Measurements from ENCODE around the gene KRTAP4-8. TPM values are rescaled to one million over a fixed set of nuclear protein-coding genes. Genes with fewer than 3 reads are reported as not detected.
"Not testable (repeated sequence)": the region's sequence is repeated elsewhere in the genome, so short reads cannot be mapped to it uniquely, and the experiment has no call there.

Gene KRTAP4-8
- total RNA-seq, 2 donors from 2014 or later: not detected

DNA sequence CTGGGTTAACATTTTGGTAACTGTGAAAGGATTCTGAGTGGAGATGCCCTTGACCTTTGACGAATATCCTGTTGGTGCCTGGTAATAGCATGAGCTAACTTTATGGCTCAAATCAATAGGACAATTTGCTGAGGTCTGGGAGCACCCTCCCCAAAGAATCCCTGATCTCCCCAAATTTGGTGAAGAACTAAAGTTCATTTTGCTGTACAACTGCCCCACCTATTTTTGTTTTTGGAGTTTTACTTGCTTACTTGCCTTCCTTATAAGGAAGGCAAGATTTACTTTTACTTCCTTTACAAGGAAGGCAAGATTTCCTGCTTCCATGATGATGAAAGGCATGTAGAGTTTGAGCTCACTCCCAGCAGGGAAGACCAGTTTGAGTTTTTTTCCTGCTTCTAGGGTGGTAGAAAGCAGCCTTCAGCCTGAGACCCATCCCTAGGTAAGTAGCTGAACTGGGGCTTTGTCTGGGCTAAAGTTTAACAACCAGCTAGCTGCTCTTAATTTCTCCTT, 10.1 kb upstream of the KRTAP4-8 start:
- Histone ChIP-seq H3K4me3 (no peak overlapping the region), H3K4me1 (no peaks in the 10 kb centered on the region), H3K27me3 (no peaks in the 10 kb centered on the region), H3K36me3 (no peaks in the 10 kb centered on the region), H3K27ac (no peak overlapping the region), H3K9me3 (no peaks in the 10 kb centered on the region)
- TF ChIP-seq, protein P1, sequence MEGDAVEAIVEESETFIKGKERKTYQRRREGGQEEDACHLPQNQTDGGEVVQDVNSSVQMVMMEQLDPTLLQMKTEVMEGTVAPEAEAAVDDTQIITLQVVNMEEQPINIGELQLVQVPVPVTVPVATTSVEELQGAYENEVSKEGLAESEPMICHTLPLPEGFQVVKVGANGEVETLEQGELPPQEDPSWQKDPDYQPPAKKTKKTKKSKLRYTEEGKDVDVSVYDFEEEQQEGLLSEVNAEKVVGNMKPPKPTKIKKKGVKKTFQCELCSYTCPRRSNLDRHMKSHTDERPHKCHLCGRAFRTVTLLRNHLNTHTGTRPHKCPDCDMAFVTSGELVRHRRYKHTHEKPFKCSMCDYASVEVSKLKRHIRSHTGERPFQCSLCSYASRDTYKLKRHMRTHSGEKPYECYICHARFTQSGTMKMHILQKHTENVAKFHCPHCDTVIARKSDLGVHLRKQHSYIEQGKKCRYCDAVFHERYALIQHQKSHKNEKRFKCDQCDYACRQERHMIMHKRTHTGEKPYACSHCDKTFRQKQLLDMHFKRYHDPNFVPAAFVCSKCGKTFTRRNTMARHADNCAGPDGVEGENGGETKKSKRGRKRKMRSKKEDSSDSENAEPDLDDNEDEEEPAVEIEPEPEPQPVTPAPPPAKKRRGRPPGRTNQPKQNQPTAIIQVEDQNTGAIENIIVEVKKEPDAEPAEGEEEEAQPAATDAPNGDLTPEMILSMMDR (IDR thresholded peaks at IDR 0.05): no peak
- DNase-seq (ENCODE audit: low spot score): no peak

DNA sequence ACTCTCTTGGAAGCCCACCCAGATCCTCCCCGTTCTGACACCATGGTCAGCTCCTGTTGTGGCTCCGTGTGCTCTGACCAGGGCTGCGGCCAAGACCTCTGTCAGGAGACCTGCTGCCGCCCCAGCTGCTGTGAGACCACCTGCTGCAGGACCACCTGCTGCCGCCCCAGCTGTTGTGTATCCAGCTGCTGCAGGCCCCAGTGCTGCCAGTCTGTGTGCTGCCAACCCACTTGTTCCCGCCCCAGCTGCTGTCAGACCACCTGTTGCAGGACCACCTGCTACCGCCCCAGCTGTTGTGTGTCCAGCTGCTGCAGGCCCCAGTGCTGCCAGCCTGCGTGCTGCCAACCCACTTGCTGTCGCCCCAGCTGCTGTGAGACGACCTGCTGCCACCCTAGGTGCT, 7.4 kb upstream of the KRTAP4-8 start, which contains the start of gene KRTAP4-9:
TSS of gene KRTAP4-9 (plus strand) at position 43 of the 400 bp plus-strand sequence. CDS start at position 43, 0 bp downstream.
- H3K27ac ChIP-seq; H3K9me3 ChIP-seq; H3K4me1 ChIP-seq; H3K36me3 ChIP-seq; H3K27me3 ChIP-seq; DNase-seq (ENCODE audit: low spot score); H3K4me3 ChIP-seq: not testable (repeated sequence)

DNA sequence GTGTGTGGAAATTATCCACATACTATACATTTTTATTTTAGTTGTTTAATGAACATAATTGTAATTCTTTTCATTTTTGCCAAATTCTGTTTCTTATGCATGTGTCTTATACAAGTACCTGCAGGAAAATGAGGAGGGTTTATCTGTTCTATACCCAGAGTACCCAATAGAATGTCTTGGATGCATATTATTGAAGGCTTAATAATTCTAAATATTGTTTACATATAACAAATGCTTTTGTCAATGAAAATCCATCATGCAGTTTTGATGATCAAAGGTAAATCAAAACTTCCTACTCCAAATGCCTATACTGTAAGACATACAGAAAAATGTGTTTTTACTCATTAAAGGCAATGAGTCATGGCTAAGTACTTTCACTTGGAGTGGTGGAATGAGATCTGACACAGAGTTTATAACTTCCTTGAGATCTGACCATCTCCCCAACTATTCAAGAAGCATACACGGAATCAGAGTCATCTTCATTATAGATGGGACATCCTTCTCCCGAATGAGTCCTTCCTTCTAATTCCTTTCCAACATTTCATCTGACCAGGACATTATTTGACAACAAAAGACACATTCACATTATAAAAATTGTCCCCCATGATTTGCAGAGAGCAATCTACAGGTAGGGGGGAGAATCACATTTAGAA, 6.6 kb upstream of the KRTAP4-8 start:
- H3K27ac ChIP-seq; H3K27me3 ChIP-seq; H3K4me1 ChIP-seq; DNase-seq (ENCODE audit: low spot score); H3K4me3 ChIP-seq; H3K9me3 ChIP-seq; H3K36me3 ChIP-seq: not testable (repeated sequence)

DNA sequence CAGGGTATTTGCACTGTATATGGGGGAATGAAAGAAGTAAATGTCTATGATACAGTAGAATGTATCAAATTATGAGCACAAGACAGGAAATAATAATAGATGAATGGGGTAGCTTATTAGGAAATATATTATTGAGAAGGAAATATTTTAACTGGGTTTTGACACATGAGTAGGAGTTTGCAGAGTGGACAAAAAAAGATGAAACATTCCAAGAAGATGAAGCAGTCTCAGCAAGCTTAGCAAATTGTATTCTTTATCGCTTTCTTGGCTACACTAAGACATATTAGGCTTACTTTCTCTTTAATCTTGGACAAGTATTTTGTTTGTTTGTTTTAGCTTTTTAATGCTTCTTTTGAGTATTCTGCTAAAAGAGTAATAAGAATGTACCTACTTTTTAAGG, 6.0 kb upstream of the KRTAP4-8 start:
- Histone ChIP-seq H3K27ac (no peak overlapping the region), H3K9me3 (no peaks in the 10 kb centered on the region), H3K36me3 (no peaks in the 10 kb centered on the region), H3K4me1 (no peaks in the 10 kb centered on the region), H3K4me3 (no peak overlapping the region), H3K27me3 (no peaks in the 10 kb centered on the region)
- DNase-seq (ENCODE audit: low spot score): no peak
- TF ChIP-seq, protein P1 (IDR thresholded peaks at IDR 0.05): no peak

DNA sequence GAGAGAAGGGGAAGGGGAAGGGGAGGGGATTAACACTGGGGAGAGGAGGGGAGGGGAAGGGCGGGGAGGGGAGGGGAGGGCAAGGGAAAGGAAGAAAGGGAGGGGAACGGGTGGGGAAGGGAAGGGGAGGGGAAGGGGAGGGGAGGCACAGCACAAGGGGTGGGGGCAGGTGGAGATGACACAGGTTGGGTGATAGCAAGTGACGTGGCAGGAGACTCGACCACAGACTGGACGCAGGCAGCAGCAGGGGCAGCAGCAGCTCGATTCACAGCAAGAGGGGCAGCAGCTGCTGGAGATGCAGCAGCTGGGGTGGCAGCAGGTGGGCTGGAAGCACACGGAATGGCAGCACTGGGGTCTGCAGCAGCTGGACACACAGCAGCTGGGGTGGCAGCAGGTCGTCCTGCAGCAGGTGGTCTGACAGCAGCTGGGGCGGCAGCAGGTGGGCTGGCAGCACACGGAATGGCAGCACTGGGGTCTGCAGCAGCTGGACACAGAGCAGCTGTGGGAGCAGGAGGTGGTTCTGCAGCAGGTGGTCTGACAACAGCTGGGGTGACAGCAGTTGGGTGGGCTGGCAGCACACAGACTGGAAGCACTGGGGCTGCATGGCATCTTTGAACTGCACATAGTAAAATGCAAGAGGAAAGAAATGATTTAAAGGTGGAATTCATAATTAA, 3.8 kb upstream of the KRTAP4-8 start, which contains the start of gene KRTAP4-16:
TSS of gene KRTAP4-16 (minus strand) at position 624 of the 674 bp plus-strand sequence. CDS start at position 624, 0 bp downstream.
- Histone ChIP-seq H3K4me3 (no peak within 1 kb of the TSS), H3K36me3 (no peaks in the 10 kb centered on the region), H3K27me3 (no peaks in the 10 kb centered on the region), H3K27ac (no peak within 1 kb of the TSS), H3K4me1 (no peaks in the 10 kb centered on the region), H3K9me3 (no peaks in the 10 kb centered on the region)
- TF ChIP-seq, protein P1 (IDR thresholded peaks at IDR 0.05): no peak
- DNase-seq (ENCODE audit: low spot score): no peak

DNA sequence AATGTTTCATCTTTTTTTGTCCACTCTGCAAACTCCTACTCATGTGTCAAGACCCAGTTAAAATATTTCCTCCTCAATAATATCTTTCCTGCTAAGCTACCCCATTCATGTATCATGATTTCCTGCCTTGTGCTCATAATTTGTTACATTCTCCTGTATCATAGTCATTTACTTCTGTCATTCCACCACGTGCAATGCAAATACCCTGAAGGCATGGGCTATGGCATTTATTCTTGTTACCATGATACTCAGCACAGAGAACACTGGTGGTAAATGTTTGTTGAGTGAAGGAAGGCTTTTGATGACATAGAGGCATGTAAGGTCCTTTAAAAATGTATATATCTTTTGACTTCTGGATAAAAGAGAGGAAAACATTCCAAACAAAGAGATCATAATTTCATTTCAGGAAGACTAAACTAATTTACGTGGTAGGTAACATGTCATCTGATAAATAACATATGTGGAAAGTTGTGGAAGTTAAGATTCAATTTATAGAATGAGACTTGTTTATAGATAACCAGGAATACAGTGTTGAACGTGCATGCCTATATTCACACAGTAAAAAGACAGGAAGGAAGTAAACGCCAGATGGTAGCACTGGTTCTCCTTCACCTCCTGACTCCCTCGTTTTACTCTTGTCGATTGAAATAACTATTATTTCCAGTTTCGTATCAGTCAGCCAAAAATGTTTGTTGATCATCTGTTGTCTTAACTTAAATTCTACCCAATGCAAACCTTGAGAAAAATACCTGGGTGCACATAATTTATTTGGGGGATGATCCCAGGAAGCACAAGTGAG, 1.9 kb upstream of the KRTAP4-8 start:
- H3K27me3 ChIP-seq; H3K27ac ChIP-seq; H3K4me3 ChIP-seq; H3K36me3 ChIP-seq; H3K9me3 ChIP-seq; H3K4me1 ChIP-seq; DNase-seq (ENCODE audit: low spot score): not testable (repeated sequence)

DNA sequence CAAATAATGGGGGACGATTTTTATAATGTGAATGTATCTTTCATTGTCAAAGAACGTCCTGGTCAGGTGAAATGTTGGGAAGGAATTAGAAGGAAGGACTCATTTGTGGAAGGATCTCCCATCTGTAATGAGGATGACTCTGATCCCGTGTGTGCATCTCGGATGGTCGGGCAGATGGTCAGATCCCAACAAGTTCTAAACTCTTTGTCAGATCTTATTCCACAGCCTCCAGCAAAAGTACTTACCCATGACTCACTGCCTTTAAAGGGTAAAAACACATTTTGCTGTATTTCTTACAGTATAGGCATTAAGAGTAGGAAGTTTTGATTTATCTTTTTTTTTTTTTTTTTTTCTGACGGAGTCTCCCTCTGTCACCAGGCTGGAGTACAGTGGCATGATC, 539 bp upstream of the KRTAP4-8 start:
- no peaks in the 10 kb centered on the region for H3K4me1 ChIP-seq
- H3K27me3 ChIP-seq: no peaks in the 10 kb centered on the region
- no peak overlapping the region for H3K4me3 ChIP-seq
- H3K36me3 ChIP-seq: no peaks in the 10 kb centered on the region
- DNase-seq (ENCODE audit: low spot score): no peak
- H3K9me3 ChIP-seq: no peaks in the 10 kb centered on the region
- TF ChIP-seq, protein P1 (IDR thresholded peaks at IDR 0.05): no peak
- no peak overlapping the region for H3K27ac ChIP-seq

Measured in right atrium auricular region (tissue), 2 donors.